KOPT-K1 (cell line): ENCODE data around the gene UGCG.
"Not testable (repeated sequence)": the region's sequence is repeated elsewhere in the genome, so short reads cannot be mapped to it uniquely, and the experiment has no call there.

Experiments used
- H3K27ac ChIP-seq: fragments of 200-600 bp; sonication (generic); 2 replicates; pipeline ENCODE4 v1.5.1; 2016; ENCODE audit warnings: antibody characterized with exemption, mild to moderate bottlenecking, low read depth, low read length; ENCODE audit not compliant: poor library complexity, severe bottlenecking
- H3K36me3 ChIP-seq: fragments of 200-600 bp; sonication (generic); 2 replicates; pipeline ENCODE4 v1.5.1; 2017; ENCODE audit warnings: antibody characterized with exemption, mild to moderate bottlenecking, low read length, moderate library complexity; ENCODE audit not compliant: insufficient read depth
- H3K9me3 ChIP-seq: fragments of 200-600 bp; sonication (generic); 2 replicates; pipeline ENCODE4 v1.5.1; 2017; ENCODE audit warnings: antibody characterized with exemption, low read length, mild to moderate bottlenecking; ENCODE audit not compliant: insufficient read depth, poor library complexity, severe bottlenecking

UGCG gene

GRCh38 chr9:111948109-111948508 is 51.5 kb downstream of the UGCG start:
- not testable (repeated sequence) for H3K36me3 ChIP-seq, H3K27ac ChIP-seq, H3K9me3 ChIP-seq

DNA sequence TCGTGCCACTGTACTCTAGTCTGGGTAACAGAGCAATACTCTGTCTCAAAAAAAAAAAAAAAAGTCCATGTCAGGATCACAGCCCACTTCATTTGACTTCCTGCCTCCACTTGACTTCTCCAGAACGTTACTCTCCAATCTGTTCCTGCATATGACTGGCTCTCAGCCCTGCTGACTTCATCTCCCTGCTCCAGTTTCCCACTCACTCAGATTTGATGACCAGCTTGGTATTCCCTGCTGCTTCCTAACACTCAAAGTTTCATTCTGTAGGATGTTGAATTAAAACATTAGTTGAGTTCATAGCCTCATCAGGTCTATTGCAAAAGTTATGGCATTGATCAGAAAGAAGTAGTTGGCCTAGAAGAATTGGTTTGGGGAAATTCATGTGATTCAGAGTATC is 52.3 kb downstream of the UGCG start:
- H3K36me3 ChIP-seq, result no peaks in the 10 kb centered on the region
- no peak overlapping the region for H3K27ac ChIP-seq
- no peaks in the 10 kb centered on the region for H3K9me3 ChIP-seq

DNA sequence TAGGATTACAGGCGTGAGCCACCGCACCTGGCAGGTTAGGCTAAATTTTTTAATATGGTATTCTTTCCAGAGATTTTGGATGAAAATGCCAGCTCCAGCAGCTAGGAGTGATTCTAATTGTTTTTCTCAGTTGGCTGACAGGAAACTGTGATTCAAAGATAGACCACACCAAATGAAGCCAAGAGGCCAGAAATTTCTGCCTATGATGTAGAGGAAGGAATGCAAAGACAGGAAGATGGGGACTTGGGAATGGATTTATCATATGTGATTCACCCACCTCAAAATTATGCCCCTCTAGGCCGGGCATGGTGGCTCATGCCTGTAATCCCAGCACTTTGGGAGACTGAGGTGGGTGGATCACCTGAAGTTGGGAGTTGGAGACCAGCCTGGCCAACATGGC is 53.3 kb downstream of the UGCG start:
- no peaks in the 10 kb centered on the region for H3K9me3 ChIP-seq
- no peak overlapping the region for H3K27ac ChIP-seq
- H3K36me3 ChIP-seq, result no peaks in the 10 kb centered on the region

GRCh38 chr9:111952559-111952958 is 55.9 kb downstream of the UGCG start:
- H3K27ac ChIP-seq, result no peak overlapping the region
- no peaks in the 10 kb centered on the region for H3K9me3 ChIP-seq
- no peaks in the 10 kb centered on the region for H3K36me3 ChIP-seq

DNA sequence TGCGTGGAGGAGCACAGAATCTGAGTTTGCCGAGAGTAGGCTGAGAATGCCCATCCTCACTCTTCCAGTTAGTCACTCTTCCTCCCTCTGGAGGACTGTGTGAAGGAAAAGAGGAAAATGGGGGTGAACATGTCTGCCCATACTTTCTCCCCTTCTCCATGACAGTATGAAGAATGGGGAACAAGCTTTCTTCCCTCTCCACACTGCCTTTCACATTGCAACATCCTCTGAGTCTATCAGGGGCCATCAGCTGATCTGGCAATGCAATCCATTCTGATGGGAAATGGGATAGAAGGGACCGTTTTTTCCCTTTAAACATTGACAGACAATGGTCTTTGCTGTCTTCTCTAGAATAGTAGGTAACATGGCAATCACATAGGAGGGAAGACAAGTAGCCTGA is 56.8 kb downstream of the UGCG start:
- Histone ChIP-seq H3K9me3 (no peaks in the 10 kb centered on the region), H3K36me3 (no peaks in the 10 kb centered on the region), H3K27ac (no peak overlapping the region)

GRCh38 chr9:111955048-111955447 is 58.4 kb downstream of the UGCG start:
- Histone ChIP-seq H3K9me3 (no peaks in the 10 kb centered on the region), H3K36me3 (no peaks in the 10 kb centered on the region), H3K27ac (no peak overlapping the region)

- Histone ChIP-seq H3K9me3 (no peaks in the 10 kb centered on the region), H3K36me3 (no peaks in the 10 kb centered on the region), H3K27ac (no peak overlapping the region)
Measured at GRCh38 chr9:111957856-111958631, 61.4 kb downstream of the UGCG start.

GRCh38 chr9:111959468-111960359 is 63.1 kb downstream of the UGCG start:
- Histone ChIP-seq H3K9me3 (no peaks in the 10 kb centered on the region), H3K36me3 (no peaks in the 10 kb centered on the region), H3K27ac (no peak overlapping the region)

DNA sequence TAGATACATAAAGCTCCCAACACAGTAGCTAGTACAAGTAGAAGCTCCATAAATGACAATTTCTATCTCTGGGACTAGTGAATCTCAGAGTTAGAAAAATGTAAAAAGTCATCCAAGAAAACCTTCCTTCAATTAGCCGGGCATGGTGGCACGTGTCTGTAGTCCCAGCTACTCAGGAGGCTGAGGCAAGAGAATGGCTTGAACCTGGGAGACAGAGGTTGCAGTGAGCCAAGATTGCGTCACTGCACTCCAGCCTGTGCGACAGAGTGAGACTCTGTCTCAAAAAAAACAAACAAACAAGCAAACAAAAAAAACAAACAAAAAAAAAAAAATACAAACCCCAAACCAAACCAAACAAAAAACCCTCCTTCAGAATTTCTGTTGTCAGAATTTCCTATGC is 63.9 kb downstream of the UGCG start:
- H3K27ac ChIP-seq, H3K9me3 ChIP-seq, H3K36me3 ChIP-seq: not testable (repeated sequence)

DNA sequence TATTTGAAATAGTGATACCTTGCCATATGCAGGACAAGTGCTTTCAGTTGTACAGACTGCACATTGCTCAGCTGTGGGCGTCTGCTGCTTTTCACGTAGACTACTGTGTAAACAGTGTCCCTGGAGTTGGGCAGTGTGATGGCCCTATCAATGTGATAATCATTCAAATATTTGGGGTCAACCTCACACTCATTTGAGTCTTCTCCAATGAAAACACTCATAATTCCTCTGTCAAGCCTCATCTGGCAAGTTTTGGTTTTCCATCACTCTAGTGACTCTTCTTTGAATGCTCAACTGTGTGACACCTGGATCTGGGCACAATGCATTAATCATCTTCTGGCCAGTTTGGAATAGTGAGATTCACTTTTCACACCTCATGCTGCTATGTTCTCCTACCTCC is 64.4 kb downstream of the UGCG start:
- H3K27ac ChIP-seq, result no peak overlapping the region
- H3K9me3 ChIP-seq, result no peaks in the 10 kb centered on the region
- no peaks in the 10 kb centered on the region for H3K36me3 ChIP-seq

GRCh38 chr9:111961575-111961974 is 65.0 kb downstream of the UGCG start:
- Histone ChIP-seq H3K27ac (no peak overlapping the region), H3K36me3 (no peaks in the 10 kb centered on the region), H3K9me3 (no peaks in the 10 kb centered on the region)

DNA sequence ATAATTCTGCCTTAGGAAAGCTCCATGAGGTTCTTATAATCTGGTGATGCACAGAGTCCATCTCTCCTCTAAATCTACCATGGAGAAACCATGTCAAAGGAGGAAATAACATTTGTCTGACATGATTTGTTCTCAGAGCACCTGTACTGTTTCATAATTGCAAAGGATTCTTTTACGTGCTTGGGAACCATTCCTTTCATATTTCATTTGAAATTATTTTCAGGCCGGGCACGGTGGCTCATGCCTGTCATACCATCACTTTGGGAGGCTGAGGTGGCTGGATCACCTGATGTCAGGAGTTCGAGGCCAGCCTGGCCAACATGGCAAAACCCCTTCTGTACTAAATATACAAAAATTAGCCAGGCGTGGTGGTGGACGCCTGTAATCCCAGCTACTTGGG is 65.4 kb downstream of the UGCG start:
- Histone ChIP-seq H3K36me3 (no peaks in the 10 kb centered on the region), H3K27ac (no peak overlapping the region), H3K9me3 (no peaks in the 10 kb centered on the region)

DNA sequence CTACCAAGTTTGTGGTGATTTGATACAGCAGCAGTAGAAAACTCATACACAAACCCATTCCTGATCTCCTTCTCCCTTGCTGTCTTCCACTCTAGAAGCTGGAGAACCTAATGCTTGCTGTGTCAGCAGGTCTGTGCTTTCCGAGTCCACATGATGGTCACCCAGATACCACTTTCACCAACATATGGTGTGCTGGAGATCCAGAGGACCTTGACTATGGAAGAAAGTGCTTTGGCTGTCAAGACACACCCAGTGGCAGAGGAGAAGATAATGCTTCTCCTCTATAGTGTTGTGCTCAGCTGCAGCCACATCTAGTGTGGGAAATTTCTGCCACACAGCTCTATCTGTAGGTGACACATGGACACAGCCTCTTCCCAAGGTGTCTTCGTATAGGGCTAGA is 67.4 kb downstream of the UGCG start:
- H3K36me3 ChIP-seq, result no peaks in the 10 kb centered on the region
- no peak overlapping the region for H3K27ac ChIP-seq
- no peaks in the 10 kb centered on the region for H3K9me3 ChIP-seq

DNA sequence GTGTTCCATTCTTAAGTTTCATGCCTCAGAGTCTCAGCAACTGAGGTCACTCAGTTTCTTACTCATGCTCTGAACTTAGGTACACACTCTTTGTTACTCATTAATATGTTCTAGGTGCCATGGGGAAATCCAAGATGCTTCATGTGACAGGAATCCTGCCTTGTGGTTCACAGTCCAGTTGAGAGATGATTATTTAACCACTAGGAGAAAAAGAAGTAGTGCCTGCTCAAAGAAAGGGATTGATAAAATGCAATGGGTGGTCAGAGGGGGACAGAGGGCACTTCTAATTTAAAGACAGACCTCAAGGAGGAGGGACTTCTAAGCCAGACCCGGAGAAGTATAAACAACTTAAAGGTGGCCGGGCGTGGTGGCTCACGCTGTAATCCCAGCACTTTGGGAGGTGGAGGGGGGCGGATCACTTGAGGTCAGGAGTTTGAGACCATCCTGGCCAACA is 69.0 kb downstream of the UGCG start:
- H3K9me3 ChIP-seq, result no peaks in the 10 kb centered on the region
- no peaks in the 10 kb centered on the region for H3K36me3 ChIP-seq
- no peak overlapping the region for H3K27ac ChIP-seq

- H3K9me3 ChIP-seq, result no peaks in the 10 kb centered on the region
- H3K36me3 ChIP-seq, result no peaks in the 10 kb centered on the region
- no peak overlapping the region for H3K27ac ChIP-seq
Measured at GRCh38 chr9:111966124-111966723, 69.6 kb downstream of the UGCG start.
